Heart left ventricle (tissue), 13 donors: ENCODE results near the gene PTPRN2.

Experiments used
- CTCF ChIP-seq, 12 donors: fragments of 200-600 bp; sonication (generic) in 4 of 12; IDR thresholded peaks; one replicate each; pipeline versions ENCODE4 v1.5.0 to v1.8.0; 2018 to 2022; ENCODE audit warnings: antibody characterized with exemption in 12 of 12, mild to moderate bottlenecking in 5 of 12
- POLR2A ChIP-seq, 2 donors: fragments of 450-650 bp; IDR thresholded peaks; one replicate each; pipeline ENCODE4 v1.6.1; 2017; ENCODE audit warnings: antibody characterized with exemption in 2 of 2, mild to moderate bottlenecking in 2 of 2, moderate library complexity in 2 of 2
- donor health status: ischemic (EF 13 %, LVEDD 7.1; RV severe dilation, severe dysfunction).
- donor health status: DM: no; HTN: yes; CAD: no.
- donor health status: DM: no; HTN: no; CAD: no.
- donor health status: ischemic (EF 25% LVEDD 6.9; RV normal size, moderate dysfunction).
- donor health status: ischemic (EF 25% LVEDD 5.7; RV mildly dilated, moderate dysfunction).
- donor health status: ischemic (EF 35%, LVEDD 5.7; RV mildly dilated, moderate dysfunction).
- donor health status: nonischemic (EF 11% LVEDD 7.7; RV severe dilation, severe dysfunction).
- donor health status: DM: yes; HTN: yes; CAD: no.
- donor health status: PGD.
- donor health status: ischemic (EF 29% LVEDD 5.4; RV normal size, mild dysfunction).
- donor health status: nonischemic (EF 23%, LVEDD 6.1; RV moderate dilation, normal function).

- TF ChIP-seq CTCF (IDR thresholded peaks at IDR 0.05), result no peak
- no peak for TF ChIP-seq POLR2A (IDR thresholded peaks at IDR 0.05)
These were observed 1070.5 kb downstream of the PTPRN2 start for GRCh38 chr7:157516911-157517781.
